ENCODE data around the gene PROP1.

The PROP1 gene

DNA sequence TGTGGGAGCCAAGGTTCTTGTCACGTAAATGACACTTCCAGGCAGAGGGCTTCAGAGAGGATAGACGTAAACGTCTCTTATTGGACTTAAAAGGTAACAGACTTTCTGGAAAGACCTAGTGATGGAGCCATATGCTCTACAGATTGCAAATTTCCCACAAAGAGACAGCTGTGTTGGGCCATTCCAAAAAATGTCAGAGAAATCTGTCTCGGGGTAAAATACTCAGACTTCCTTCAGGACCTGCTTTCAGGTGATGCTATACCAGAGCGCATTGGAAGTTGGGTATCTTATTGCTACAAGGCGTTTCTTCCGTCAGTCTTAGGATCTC, 29.2 kb downstream of the PROP1 start:
- H3K36me3 ChIP-seq (ENCODE audit: insufficient read depth) = no peaks in the 10 kb centered on the region
- no peaks in the 10 kb centered on the region for H3K4me1 ChIP-seq (ENCODE audit: low read depth, poor library complexity, severe bottlenecking)
- no peaks in the 10 kb centered on the region for H3K79me2 ChIP-seq (ENCODE audit: insufficient read depth, low read depth)
- H4K20me1 ChIP-seq (ENCODE audit: insufficient read depth) = no peaks in the 10 kb centered on the region
- H3K27ac ChIP-seq = no peak overlapping the region
- no peak overlapping the region for H3K4me3 ChIP-seq (IDR thresholded peaks at IDR 0.05; ENCODE audit: insufficient read depth, low read depth, low read length)
- H3K9ac ChIP-seq = no peak overlapping the region
- no peaks in the 10 kb centered on the region for H3K27me3 ChIP-seq (ENCODE audit: insufficient read depth, low read depth)
- no peak overlapping the region for H3K4me2 ChIP-seq
- TF ChIP-seq CTCF (conservative IDR thresholded peaks at IDR 0.05; ENCODE audit: low read depth, low read length) = no peak
- H2AFZ ChIP-seq (ENCODE audit: low read depth) = no peak overlapping the region

DNA sequence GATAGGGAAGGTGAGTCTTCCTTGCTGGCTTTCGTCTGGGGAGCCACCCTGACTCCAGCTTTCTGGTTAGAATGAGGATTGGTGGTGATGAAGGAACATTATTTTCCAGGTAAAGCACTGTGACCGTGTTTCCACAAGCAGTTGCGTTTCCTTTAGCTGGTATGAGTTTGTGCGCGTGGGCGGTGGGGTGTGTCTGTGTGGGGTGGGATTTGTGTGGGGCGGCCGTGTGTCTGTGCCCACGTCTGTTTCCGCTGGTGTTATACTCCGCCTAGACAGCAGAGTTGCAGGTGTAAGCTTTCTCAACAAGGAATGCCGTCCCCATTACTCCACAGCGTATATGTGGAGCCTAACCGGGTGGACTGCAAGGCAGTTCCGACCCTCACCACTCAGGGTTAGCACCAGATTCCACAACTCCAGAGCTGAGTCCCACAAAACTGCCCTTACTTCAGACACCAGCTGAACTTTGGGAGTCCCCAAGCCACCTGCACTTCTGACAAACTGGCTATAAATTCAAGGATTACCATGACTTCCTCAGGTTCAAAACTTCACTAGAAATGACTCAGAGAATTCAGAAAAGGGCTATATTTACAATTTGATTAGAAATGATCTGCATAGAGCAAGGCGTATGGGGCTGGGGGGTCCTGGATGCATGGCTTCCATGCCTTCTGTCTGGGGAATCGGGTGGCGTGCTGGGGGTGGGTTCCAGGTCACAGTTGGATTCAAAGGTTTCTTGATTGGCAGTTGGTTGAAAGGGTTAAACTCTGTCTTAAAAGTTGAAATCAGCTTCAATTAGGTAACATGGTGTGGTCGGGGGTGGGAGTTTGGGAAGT, 29.8 kb downstream of the PROP1 start:
- Histone ChIP-seq H3K9ac (no peak overlapping the region), H3K27me3 (ENCODE audit: insufficient read depth, low read depth) (no peaks in the 10 kb centered on the region), H3K27ac (no peak overlapping the region), H3K36me3 (ENCODE audit: insufficient read depth) (no peaks in the 10 kb centered on the region), H3K4me3 (IDR thresholded peaks at IDR 0.05; ENCODE audit: insufficient read depth, low read depth, low read length) (no peak overlapping the region), H3K4me2 (no peak overlapping the region), H3K4me1 (ENCODE audit: low read depth, poor library complexity, severe bottlenecking) (no peaks in the 10 kb centered on the region), H4K20me1 (ENCODE audit: insufficient read depth) (no peaks in the 10 kb centered on the region), H3K79me2 (ENCODE audit: insufficient read depth, low read depth) (no peaks in the 10 kb centered on the region), H2AFZ (ENCODE audit: low read depth) (no peak overlapping the region)
- TF ChIP-seq CTCF (conservative IDR thresholded peaks at IDR 0.05; ENCODE audit: low read depth, low read length) = no peak

DNA sequence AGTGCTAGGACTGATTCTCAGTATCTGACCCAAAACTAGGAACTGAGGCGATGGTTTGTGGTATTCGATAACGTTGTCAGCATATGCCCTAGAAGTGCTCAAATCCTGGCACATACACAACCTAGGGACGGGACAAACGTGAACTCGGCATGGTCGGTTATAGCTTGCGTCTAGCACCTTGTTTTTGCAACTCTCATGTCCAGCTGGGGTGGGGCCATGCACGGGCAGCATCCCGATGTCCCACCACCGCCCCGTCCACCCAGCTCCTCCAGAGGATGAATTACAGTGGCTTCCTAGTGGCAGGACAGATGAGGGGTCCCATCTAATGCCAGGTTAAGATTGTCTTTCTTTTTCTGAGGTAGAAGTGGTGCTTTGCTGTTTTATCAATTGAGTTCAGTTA, 31.6 kb downstream of the PROP1 start:
- Histone ChIP-seq H3K27ac (no peak overlapping the region), H3K79me2 (ENCODE audit: insufficient read depth, low read depth) (no peaks in the 10 kb centered on the region), H3K36me3 (ENCODE audit: insufficient read depth) (no peaks in the 10 kb centered on the region), H3K9ac (no peak overlapping the region), H3K27me3 (ENCODE audit: insufficient read depth, low read depth) (no peaks in the 10 kb centered on the region), H3K4me3 (IDR thresholded peaks at IDR 0.05; ENCODE audit: insufficient read depth, low read depth, low read length) (no peak overlapping the region), H3K4me2 (no peak overlapping the region), H4K20me1 (ENCODE audit: insufficient read depth) (no peaks in the 10 kb centered on the region), H2AFZ (ENCODE audit: low read depth) (no peak overlapping the region), H3K4me1 (ENCODE audit: low read depth, poor library complexity, severe bottlenecking) (no peaks in the 10 kb centered on the region)
- no peak for TF ChIP-seq CTCF (conservative IDR thresholded peaks at IDR 0.05; ENCODE audit: low read depth, low read length)

DNA sequence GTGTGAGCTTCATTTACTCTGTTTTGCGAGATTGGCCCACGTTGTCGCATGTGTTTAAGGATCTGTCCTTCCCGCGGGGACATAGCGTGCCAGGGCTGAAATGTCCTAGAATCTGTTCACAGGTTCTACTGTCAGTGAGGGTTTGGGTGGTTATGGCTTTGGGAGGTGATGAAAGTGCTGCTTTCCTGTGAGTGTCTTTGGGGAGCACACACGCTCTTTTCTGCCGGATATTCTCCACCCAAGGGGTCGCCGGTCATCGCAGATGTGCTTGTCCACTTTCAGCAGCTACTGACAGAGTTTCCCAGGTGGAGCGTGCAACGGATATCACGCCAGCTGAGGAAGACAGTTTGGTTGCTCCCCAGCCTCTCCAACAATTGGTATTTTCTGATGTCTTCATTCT, 32.1 kb downstream of the PROP1 start:
- peaks cover 1% of the 10 kb centered on the region; the same call in 1 of the 2 replicates for H3K27me3 ChIP-seq (ENCODE audit: insufficient read depth, low read depth)

More for the DNA sequence above, 32.1 kb downstream of the PROP1 start:
- no peak overlapping the region for H3K4me2 ChIP-seq
- H3K9ac ChIP-seq = no peak overlapping the region
- H2AFZ ChIP-seq (ENCODE audit: low read depth) = no peak overlapping the region
- H4K20me1 ChIP-seq (ENCODE audit: insufficient read depth) = no peaks in the 10 kb centered on the region
- no peaks in the 10 kb centered on the region for H3K36me3 ChIP-seq (ENCODE audit: insufficient read depth)
- H3K4me1 ChIP-seq (ENCODE audit: low read depth, poor library complexity, severe bottlenecking) = no peaks in the 10 kb centered on the region
- H3K79me2 ChIP-seq (ENCODE audit: insufficient read depth, low read depth) = no peaks in the 10 kb centered on the region
- no peak overlapping the region for H3K27ac ChIP-seq
- TF ChIP-seq CTCF (conservative IDR thresholded peaks at IDR 0.05; ENCODE audit: low read depth, low read length) = no peak
- no peak overlapping the region for H3K4me3 ChIP-seq (IDR thresholded peaks at IDR 0.05; ENCODE audit: insufficient read depth, low read depth, low read length)
